ENCODE data around the gene TMEM30A. TPM values are rescaled to one million over a fixed set of nuclear protein-coding genes. Genes with fewer than 3 reads are reported as not detected.

The TMEM30A gene
- total and polyA plus RNA-seq, 2 of the 13 experiments (the other 11 are each of a cell fraction or from before 2014, with no cell fraction given) = 17.6 to 54.4 TPM

DNA sequence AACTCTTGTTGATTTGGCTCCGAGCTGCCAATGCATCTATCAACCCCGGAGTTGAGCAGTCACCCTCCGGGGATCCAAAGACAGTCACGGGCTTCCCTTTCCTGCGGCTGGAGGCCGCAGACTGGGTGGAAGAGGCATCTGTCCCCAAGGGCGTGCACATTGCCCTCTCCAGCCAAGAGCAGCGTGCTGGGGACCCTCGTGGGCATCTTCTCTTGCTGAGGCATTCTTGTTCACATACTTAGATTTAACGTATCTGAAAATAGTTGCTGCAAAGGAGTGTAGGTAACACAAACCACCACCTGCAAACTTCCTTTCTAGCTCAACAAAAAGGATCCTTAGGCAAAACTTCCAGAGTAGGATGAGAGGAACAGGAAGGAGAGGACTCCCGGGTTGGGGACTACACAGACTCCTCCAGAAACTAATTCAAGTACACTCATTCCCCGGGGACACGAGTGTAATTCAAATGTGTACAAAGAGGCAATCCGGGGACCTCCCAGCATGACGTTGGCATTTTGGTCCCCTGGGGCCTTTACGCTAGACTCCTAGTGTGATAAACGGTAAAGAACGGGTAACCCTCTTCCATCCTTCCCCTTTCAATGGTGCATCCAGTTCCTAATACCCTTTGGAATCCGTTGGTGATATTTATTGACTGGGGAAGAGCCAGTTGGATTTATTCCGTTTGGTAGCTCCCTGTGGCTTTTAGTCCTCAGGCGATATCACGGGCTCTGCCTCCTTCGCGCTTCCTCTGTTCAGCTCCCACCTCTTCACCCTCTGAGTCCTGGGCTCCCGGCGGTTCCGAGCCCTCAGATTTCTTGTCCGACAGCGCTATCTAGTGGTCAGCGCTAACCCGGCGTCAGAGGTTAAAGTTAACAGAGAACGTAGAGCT lies 76.1 kb downstream of the TMEM30A start (continued):
- TF ChIP-seq ZNF10 (CRISPR knock-in tag; IDR thresholded peaks at IDR 0.05; ENCODE audit: borderline replicate concordance, low read depth) (no peak), EZH2 (conservative IDR thresholded peaks at IDR 0.05; ENCODE audit: low read depth, low read length) (peak; percentile 85; the same call in 1 of the 2 replicates), RAD21 (CRISPR knock-in tag; IDR thresholded peaks at IDR 0.05) (peak; percentile 80), ZMYM4 (CRISPR knock-in tag; IDR thresholded peaks at IDR 0.05) (0 out of 2 replicates have a peak, but pooled peaks have one; percentile 16), KLF16 (CRISPR knock-in tag; IDR thresholded peaks at IDR 0.05) (0 out of 4 replicates have a peak, but pooled peaks of 1 of the 2 experiments have one; percentile 34), HIVEP1 (CRISPR knock-in tag; IDR thresholded peaks at IDR 0.05) (no peak), DR1 (CRISPR knock-in tag; IDR thresholded peaks at IDR 0.05) (no peak), HHEX (CRISPR knock-in tag; IDR thresholded peaks at IDR 0.05) (no peak), SMC3 (IDR thresholded peaks at IDR 0.05; ENCODE audit: low read length) (peak; percentile 71), KDM3A (CRISPR knock-in tag; IDR thresholded peaks at IDR 0.05; ENCODE audit: low read depth) (no peak), ZNF615 (CRISPR knock-in tag; IDR thresholded peaks at IDR 0.05; ENCODE audit: borderline replicate concordance) (no peak), MIXL1 (CRISPR knock-in tag; IDR thresholded peaks at IDR 0.05) (0 out of 2 replicates have a peak, but pooled peaks have one; percentile 27)
- TF ChIP-seq, protein P1, sequence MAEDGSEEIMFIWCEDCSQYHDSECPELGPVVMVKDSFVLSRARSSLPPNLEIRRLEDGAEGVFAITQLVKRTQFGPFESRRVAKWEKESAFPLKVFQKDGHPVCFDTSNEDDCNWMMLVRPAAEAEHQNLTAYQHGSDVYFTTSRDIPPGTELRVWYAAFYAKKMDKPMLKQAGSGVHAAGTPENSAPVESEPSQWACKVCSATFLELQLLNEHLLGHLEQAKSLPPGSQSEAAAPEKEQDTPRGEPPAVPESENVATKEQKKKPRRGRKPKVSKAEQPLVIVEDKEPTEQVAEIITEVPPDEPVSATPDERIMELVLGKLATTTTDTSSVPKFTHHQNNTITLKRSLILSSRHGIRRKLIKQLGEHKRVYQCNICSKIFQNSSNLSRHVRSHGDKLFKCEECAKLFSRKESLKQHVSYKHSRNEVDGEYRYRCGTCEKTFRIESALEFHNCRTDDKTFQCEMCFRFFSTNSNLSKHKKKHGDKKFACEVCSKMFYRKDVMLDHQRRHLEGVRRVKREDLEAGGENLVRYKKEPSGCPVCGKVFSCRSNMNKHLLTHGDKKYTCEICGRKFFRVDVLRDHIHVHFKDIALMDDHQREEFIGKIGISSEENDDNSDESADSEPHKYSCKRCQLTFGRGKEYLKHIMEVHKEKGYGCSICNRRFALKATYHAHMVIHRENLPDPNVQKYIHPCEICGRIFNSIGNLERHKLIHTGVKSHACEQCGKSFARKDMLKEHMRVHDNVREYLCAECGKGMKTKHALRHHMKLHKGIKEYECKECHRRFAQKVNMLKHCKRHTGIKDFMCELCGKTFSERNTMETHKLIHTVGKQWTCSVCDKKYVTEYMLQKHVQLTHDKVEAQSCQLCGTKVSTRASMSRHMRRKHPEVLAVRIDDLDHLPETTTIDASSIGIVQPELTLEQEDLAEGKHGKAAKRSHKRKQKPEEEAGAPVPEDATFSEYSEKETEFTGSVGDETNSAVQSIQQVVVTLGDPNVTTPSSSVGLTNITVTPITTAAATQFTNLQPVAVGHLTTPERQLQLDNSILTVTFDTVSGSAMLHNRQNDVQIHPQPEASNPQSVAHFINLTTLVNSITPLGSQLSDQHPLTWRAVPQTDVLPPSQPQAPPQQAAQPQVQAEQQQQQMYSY (CRISPR knock-in tag; IDR thresholded peaks at IDR 0.05) = no peak
- TF ChIP-seq, protein P2, sequence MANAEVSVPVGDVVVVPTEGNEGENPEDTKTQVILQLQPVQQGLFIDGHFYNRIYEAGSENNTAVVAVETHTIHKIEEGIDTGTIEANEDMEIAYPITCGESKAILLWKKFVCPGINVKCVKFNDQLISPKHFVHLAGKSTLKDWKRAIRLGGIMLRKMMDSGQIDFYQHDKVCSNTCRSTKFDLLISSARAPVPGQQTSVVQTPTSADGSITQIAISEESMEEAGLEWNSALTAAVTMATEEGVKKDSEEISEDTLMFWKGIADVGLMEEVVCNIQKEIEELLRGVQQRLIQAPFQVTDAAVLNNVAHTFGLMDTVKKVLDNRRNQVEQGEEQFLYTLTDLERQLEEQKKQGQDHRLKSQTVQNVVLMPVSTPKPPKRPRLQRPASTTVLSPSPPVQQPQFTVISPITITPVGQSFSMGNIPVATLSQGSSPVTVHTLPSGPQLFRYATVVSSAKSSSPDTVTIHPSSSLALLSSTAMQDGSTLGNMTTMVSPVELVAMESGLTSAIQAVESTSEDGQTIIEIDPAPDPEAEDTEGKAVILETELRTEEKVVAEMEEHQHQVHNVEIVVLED (CRISPR knock-in tag; IDR thresholded peaks at IDR 0.05; ENCODE audit: borderline replicate concordance) = no peak
- TF ChIP-seq, protein P3, sequence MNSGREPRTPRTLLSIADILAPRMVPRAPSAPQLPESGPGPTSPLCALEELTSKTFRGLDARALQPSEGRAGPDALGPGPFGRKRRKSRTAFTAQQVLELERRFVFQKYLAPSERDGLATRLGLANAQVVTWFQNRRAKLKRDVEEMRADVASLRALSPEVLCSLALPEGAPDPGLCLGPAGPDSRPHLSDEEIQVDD (CRISPR knock-in tag; IDR thresholded peaks at IDR 0.05; ENCODE audit: borderline replicate concordance) = no peak
- TF ChIP-seq, protein P4, sequence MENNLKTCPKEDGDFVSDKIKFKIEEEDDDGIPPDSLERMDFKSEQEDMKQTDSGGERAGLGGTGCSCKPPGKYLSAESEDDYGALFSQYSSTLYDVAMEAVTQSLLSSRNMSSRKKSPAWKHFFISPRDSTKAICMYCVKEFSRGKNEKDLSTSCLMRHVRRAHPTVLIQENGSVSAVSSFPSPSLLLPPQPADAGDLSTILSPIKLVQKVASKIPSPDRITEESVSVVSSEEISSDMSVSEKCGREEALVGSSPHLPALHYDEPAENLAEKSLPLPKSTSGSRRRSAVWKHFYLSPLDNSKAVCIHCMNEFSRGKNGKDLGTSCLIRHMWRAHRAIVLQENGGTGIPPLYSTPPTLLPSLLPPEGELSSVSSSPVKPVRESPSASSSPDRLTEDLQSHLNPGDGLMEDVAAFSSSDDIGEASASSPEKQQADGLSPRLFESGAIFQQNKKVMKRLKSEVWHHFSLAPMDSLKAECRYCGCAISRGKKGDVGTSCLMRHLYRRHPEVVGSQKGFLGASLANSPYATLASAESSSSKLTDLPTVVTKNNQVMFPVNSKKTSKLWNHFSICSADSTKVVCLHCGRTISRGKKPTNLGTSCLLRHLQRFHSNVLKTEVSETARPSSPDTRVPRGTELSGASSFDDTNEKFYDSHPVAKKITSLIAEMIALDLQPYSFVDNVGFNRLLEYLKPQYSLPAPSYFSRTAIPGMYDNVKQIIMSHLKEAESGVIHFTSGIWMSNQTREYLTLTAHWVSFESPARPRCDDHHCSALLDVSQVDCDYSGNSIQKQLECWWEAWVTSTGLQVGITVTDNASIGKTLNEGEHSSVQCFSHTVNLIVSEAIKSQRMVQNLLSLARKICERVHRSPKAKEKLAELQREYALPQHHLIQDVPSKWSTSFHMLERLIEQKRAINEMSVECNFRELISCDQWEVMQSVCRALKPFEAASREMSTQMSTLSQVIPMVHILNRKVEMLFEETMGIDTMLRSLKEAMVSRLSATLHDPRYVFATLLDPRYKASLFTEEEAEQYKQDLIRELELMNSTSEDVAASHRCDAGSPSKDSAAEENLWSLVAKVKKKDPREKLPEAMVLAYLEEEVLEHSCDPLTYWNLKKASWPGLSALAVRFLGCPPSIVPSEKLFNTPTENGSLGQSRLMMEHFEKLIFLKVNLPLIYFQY (CRISPR knock-in tag; IDR thresholded peaks at IDR 0.05; ENCODE audit: borderline replicate concordance) = peak; percentile 65; the same call in 1 of the 2 replicates
- TF ChIP-seq, protein P5, sequence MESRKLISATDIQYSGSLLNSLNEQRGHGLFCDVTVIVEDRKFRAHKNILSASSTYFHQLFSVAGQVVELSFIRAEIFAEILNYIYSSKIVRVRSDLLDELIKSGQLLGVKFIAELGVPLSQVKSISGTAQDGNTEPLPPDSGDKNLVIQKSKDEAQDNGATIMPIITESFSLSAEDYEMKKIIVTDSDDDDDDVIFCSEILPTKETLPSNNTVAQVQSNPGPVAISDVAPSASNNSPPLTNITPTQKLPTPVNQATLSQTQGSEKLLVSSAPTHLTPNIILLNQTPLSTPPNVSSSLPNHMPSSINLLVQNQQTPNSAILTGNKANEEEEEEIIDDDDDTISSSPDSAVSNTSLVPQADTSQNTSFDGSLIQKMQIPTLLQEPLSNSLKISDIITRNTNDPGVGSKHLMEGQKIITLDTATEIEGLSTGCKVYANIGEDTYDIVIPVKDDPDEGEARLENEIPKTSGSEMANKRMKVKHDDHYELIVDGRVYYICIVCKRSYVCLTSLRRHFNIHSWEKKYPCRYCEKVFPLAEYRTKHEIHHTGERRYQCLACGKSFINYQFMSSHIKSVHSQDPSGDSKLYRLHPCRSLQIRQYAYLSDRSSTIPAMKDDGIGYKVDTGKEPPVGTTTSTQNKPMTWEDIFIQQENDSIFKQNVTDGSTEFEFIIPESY (CRISPR knock-in tag; IDR thresholded peaks at IDR 0.05) = no peak

Data from HepG2 (cell line).